ENCODE measurements around the gene KLC1.

KLC1 gene

DNA sequence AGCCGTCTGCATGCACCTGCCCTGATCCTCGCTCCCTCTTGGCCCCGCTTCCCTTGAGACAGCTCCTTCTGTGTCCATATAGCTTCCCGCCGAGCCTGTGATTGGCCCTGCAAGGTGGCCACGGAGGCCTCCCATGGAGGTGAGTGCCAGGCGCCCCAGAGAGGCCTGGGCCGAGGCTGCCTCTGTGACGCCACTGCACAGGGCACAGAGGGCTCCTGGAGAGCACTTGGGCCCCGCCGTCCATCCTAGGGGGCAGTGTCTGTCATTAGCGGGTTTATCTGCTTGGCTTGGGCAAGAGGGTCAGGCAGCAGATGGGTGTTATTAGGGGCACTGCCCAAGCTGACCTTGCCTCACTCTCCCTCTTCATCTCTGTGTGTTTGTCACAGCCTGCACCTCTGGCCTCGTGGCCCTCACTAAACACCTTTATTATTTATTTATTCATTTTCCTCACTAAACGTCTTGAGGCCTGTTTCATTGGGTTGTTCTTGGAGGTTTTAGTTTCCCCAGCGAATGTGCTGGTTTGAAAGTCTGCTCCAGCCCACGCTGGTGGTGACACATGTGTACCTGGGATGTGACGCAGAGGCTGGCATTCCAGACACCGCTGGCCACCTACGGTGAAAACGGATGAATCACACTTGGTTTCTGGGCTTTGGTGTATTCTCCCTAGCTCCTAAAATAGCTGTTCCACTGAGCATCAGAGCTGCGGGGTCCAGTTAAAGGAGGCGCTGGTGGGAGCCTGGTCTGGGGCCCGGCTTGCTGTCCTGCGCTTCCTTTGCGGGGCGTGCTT is 92.5 kb downstream of the KLC1 start:
- no peak for DNase-seq (ENCODE audit: low spot score)

DNA sequence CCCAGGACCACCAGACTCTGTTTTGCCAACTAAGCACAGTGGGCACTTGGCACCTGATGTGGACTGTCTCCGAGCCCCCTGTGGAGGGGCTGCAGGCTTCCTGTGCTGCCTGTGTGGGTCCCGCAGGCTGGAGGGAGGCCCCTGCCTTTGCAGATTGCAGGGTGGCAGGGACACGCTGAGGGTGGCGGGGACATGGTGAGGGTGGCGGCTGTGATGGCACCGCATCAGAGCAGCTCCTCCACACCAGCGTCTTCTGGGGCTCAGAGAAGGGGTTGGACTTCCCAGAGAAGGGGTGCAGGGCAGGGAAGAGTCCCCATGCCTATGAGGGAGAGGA is 94.7 kb downstream of the KLC1 start:
- DNase-seq (ENCODE audit: low spot score), result no peak

DNA sequence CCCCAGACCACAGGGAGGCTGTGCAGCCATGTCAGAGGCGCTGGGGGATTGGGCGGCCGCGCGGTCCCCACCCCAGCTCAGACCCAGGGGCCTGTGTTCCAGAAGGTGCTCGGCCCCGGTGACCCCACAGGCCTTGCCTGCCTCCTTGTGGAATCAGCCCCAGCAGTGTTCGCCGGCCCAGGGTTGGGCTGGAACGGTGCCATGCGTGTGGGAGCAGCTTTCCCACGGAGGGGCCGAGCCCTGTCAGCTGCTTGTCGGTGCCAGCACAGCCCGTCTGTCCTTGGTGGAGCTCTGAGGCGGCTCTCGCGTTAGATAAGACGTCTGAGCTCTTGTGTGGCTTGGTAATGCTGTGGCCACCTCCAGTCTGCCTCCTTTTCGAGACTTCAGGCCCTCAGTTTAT is 95.1 kb downstream of the KLC1 start:
- peak; percentile 64 for DNase-seq (ENCODE audit: low spot score)

DNA sequence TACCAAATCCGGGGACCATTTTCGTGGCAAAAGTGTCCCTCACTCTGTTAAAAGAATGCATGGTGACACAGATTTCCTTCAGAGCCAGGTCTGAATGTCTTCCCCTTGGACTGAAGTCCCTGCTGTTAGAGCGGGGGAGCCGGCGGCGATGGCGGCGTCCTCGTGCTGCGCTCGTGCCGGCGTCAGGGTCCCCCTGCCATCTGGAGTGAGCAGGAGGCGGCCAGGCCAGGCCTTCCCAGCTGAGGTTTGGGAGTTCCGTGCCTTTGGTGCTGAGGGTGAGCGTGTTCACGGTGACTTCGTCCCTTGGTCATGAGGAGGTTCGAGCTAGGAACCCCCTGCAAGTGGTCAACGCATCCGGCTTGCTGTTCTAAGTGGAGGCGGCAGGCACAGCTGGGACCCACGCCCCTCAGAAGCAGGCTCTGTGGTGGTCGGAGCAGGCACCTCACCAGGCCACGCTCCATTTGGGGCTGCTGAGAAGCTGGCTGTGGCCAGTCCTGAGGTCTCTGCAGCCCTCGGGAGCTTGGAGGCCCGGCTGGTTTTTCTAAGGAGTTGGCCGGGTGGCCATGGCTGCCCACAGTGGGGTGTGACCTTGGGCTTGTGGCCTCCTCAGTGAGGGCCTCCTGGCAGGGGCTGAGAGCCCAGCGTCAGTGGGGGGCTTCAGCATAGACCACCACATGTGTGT is 96.1 kb downstream of the KLC1 start:
- DNase-seq (ENCODE audit: low spot score), result no peak

DNA sequence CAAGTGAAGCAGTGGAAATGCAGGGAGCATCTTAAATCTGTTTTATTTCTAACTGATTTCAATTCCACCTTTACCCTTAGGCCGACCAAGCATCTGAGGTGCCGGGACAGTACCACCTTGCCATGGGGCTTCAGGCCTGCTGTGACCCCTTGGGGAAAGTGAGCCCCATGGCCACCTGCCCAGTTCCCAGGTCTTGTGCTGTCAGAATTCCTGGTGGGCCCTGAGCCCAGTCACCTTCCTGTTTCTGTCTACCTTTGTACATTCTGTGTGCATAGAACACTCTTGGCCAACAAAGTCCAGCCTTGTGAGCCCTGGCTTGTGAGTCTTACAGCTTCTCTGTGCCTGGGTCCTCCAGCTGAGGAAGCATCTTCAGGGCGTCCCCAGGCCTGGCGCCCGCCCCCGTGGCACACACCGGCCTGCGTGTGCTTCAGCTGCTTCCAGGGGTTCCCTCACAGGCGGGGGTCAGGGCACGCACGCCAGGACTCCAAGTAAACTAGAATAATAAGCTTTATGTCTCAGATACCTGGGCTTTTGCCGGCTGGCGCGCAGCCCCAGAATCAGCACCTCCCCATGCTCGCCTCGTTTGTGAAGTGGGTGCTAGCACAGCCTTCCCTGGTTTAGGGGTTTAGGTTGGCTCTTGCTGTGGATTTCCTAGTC is 96.9 kb downstream of the KLC1 start:
- DNase-seq (ENCODE audit: low spot score), result no peak

DNA sequence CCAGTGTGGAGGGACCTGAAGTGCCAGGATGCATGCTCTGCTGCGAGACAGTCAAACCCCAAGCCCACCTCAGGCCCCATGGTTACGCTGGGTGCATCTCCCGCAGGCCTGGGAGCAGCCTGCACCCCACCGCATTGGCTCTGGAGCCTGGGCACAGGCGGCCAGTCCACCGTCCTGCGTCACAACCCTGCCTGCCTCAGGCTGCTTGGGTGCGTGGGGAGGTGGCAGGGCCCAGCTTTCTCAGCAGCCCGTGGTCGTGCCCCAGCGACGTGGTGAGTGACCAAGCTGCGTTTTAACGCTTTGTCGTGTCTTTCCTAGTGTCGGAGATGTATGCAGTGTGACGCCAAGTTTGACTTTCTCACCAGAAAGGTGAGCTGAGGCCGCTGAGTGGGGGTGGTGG is 97.5 kb downstream of the KLC1 start:
- no peak for DNase-seq (ENCODE audit: low spot score)

DNA sequence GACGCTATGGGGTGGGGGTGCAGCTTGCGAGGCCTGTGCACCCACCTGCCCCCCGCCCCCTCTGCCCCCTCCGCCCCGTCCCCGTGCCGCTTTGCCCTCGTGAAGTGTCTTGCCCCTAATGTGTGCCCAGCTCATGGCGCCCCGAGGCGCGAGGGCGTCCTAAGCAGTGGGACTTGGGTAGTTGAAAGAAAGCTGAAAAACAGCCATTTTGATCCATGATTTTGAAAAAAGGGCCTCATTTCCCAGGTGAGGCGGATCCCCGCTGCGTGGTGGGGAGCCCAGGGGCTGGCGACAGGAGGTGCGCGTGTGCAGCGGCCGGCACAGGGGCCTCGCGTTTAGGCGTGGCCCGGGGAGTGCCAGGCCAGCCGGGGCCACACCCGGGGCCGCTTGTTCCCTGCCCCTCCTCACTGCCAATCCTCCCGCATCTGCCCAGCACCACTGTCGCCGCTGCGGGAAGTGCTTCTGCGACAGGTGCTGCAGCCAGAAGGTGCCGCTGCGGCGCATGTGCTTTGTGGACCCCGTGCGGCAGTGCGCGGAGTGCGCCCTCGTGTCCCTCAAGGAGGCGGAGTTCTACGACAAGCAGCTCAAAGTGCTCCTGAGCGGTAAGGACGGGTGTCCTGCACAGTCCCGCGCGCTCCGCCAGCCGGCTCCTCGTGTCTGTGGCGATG is 98.4 kb downstream of the KLC1 start:
- DNase-seq (ENCODE audit: low spot score), result no peak

DNA sequence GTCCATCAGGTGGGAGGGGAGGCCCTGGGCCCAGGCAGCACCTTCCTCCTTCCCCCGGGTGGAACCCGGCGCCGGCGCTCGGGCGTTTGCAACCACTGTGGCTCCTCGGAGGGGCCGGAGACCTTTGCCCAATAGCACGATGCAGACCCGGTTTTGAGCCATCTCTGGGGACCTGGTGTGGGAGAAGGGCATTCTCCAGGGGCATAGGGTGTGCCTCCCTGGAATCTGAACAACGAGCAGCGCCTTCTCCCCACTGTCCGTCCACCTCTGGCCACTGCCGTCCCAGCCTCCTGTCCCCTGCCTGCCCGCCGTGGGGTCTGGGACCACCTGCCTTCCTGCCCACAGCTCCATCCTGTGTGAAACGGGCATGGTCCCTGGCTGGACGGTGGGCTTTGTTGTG is 99.1 kb downstream of the KLC1 start:
- DNase-seq (ENCODE audit: low spot score), result no peak

DNA sequence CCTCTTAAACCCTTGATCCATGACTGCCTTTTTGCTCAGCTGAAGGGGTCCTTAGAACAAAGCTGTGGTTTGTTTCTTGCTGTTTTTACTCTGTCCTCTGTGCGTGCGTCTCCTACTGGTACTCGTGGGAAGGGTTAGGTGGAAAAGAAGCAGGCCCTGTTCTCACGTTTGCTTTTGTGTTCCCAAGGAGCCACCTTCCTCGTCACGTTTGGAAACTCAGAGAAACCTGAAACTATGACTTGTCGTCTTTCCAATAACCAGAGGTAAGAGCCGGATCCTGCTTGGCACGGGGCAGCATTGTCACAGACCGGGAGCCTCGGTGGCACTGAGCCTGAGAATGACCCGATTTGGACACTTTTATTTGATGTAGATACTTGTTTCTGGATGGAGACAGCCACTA is 99.7 kb downstream of the KLC1 start:
- DNase-seq (ENCODE audit: low spot score), result no peak

DNA sequence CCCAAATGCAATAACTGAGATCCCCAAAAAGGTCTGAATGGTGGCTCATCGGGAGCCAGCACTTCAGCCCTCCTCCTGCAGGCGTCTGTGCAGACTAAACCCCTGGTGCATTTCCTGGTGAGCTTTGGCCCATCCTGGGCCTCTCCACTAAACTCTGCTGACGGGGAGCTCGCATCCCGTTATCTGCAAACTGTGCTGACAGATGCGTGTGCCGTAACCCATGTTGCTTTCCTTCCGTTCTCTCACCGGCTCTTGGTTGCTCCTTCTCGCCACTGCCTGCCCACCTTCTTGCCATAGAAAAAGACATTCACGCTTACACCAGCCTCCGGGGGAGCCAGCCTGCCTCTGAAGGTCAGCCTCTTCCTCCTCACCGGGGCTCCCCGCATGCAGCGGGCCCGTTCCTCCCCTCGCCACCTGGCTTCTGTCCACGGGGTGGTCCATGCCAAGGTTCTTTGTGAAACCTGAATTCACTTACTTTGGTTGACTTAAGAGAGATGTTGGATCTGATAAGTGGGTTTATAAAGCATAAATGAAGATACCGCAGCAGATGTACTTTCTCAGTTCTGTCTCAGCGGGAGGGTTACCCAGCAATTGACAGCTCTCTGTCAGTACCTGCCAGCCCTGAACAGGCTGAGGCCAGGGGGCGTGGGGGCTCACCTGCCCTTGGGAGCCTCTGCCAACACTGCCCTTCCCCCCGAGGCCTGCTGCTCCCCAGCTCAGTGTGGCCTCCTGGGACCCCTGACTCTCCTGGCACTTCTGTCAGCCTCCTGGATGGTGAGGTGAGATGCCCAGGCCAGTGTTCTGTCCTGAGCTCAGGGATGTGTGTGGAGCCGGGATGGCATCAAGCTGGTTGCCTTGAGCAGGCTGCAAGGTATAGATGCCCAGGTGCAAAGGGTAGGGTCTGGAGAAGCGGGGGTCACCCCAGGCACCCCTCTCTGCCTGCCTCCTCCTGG is 100.8 kb downstream of the KLC1 start:
- DNase-seq (ENCODE audit: low spot score), result no peak

DNA sequence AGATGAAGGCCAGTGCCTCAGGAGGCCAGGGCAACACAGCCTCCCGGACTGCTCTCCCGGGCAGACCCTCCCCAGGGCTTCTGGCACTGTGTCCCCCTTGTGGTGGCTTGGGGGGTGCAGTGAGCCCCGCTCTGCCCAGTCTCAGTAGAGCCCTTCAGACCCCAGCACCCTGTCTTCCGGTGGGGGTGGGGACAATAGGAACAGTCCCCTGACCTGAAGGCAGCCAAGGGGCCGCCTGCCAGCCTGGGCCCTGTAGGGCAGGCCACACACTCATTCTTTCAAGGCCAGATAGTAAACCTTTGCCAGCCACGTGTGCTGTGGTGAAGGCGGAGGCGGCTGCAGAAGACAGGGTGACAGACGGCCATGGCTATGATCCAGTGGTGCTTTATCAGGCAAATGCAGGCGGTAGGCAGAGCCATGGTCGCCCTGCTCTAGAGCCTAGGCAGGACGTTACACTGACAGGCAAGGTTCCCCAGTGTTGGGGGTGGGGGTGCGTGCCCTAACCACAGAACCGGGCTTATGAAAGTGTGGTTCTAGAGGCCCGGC is 101.6 kb downstream of the KLC1 start:
- no peak for DNase-seq (ENCODE audit: low spot score)

DNA sequence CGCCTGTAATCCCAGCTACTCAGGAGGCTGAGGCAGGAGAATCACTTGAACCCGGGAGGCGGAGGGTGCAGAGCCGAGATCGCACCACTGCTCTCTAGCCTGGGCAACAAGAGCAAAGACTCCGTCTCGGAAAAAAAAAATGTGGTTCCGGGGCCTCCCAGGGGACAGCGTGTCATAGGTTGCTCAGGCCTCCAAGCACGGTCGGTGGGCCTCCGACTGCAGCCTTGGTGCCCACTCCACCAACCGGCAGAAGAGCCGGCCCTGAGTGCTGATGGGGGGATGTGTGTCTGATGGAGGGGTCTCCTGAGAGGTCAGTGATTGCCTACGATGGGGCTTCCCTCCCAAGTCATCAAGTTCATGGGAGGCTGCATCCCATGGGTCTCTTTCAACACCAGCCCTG is 102.5 kb downstream of the KLC1 start:
- DNase-seq (ENCODE audit: low spot score), result no peak

DNA sequence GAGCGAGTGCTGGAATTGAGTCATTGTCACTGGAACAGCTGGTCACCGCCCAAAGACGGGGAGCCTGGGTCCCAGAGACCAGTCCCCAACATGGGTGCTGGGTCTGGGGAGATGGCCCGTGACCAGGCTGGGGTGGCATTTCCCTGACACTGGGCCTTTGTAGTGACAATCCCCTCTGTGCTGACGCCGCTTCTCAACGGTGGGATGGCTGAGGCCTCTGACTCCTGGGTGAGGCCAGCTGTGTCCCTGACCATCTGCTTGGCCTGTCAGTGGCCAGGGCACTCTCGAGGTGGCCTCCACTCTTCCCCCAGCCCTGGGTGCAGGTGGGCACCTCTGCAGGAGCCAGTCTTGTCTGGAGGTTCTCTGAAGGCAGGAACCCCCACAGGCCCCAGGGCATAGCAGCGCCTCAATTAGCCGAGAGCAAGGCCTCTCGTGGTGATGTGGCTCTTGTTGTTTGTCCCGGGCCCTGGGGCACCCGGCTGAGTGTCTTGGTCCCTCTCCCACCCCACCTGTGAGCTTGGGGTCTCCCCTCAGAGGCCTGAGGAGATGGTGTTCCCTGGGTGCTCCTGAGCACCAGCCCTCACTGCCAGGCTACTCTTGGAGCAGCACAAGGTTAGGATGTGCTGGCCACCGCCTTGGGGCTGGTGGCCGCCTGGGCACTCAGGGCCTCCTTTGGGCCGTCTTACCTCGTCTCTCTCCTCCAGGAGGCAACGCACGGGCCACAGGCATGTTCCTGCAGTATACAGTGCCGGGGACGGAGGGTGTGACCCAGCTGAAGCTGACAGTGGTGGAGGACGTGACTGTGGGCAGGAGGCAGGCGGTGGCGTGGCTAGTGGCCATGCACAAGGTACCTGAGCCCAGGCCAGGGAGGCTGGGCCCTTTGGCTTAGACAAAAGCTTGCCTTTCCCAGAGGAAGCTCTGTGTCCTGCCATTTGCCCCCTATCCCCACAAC is 103.2 kb downstream of the KLC1 start:
- DNase-seq (ENCODE audit: low spot score), result no peak

DNA sequence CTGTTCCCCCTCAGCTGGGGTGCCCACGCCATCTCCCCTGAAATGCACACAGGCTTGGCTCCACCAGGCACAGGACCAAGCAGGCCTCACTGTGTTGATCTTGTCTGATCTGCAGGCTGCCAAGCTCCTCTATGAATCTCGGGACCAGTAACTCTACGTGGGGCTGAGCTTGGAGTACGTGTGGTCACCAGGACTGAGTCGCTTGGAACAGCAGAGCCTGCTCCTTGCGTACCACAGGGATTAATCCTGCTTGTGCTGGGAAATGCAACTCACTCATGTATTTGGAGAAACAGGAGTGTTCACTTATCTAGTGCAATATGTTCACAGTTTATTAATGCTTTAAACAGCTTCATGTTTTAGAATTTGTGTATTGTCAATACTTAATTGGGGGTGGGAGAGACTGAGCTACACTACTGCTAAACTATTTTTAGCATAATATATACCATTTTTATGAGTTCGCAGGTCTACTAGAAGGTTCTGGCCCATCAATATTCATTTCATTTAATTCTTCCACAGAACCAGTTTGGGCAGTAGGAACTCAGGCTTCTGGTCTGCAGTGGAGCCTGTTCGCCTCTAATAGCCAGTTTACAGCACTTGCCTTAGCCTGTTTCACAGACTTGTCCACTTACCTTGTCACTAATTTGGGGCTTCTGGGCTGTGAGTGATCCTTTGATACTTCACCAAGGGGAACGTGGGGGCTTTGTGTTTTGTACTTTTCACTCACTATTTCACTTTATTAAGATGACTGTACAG is 104.0 kb downstream of the KLC1 start:
- DNase-seq (ENCODE audit: low spot score), result no peak

DNA sequence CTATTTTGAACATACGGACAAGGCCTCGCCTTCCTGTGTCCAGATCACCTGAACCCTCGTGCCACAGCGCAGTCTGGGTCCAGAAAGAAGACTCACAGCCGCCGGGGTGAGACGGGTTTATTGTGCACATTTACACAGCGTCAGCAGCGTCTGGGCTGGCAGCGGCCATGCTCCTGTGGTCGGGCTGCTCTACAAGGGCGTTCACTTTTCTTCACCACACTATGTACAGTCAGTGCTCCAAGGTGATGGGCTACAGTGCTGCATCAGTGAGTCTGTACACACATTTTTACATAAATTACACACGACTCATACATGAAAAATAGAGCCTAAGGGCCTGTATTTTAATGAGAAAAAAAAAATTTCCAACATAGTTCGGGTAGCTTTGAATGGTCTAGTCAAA is 104.6 kb downstream of the KLC1 start:
- DNase-seq (ENCODE audit: low spot score), result no peak

DNA sequence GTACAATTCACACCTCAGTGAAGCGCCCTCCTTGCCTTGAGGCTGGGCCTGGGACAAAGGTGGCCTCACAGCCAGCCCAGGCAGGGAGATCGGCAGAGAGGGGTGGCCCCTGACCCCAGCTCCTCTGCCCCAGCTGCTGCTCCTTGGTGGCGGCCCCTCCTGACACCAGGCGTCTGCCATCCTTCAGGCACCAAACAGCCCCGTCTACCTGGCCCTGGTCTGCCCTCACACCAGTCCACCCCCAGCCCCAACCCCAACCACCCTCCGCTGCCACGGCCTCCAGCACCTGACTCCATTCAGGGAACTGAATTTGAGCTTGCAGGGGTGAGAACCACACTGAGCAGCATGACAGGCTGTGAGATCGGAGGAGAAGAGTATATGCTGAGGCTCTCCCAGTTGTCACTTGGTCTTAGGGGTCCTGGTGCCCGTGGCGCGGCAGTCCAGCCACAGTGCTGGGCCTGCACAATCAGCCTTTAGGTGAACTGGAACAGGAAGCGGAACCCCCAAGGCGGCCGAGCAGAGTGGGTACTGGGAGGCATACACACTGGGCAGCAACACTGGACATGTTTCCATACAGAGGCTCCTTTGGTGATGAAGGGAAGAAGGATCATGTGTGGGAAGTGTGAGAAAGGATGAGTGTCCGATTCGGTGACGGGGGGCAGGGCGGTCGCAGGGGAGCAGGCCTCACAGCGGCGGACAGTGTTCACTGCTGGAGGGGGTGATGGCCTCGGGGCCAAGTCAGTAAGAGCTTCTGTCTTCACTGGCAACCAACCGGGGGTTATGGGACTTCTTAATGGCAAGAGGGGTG is 105.3 kb downstream of the KLC1 start:
- DNase-seq (ENCODE audit: low spot score), result no peak

DNA sequence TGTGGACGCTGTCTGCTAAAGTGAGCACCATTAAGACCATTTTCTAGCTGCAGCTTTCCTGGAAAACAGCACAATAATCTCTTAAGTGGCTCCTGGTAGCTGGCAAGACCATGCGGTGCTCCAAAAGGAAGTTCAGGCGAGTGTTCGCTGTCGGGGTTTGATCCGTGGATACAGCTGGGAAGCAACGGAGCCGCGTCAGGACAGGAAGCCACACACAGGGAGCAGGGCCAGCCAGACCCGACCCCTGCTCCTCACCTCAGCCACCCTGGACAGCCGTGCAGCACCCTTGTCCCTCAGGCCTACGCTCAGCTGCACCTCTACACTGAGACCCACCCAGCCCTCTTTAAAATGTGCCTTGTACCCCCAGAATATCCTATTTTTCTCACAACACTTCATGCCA is 106.0 kb downstream of the KLC1 start:
- no peak for DNase-seq (ENCODE audit: low spot score)

DNA sequence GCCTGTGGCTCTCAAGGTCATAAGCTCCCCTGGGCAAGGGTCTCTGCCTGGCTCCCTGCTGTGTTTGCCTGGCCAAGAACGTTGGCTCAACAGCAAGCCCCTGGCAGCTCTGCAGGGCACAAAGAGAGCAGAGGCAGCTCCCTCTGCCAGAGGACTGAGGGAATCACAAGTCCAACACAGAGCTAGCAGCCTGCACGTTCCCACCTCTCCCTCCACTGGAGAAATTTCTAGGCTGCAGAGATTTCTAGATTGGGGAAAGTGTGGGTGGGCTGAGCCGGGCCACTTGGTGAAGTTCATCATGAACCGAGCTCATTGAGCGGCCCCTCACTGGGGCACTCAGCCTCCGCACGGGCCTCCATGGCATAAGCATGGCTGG is 106.4 kb downstream of the KLC1 start:
- no peak for DNase-seq (ENCODE audit: low spot score)

All from AG08396 (cell line).